K562 (cell line): Measurements from ENCODE around the gene TRIO. TPM values are rescaled to one million over a fixed set of nuclear protein-coding genes. Genes with fewer than 3 reads are reported as not detected.

Experiments
- ATAC-seq: fragments of 200-7000 bp; cut with Tn5 transposase; 3 replicates; pipeline ENCODE4 v1.9.1; 2020; ENCODE audit warnings: moderate library complexity
- BruUV-seq: library from RNA; stranded (reverse); fragments of 400-500 nt; replicated peaks from 2 replicates; lab custom pipeline; 2021; lab: Mats Ljungman, UMichigan
- CTCF ChIA-PET: fragments of 300-600 bp; formaldehyde crosslinking; extraction: SDS; loops from one replicate; lab custom pipeline; 2021; ENCODE audit warnings: low intra/inter-chr PET ratio; lab: Yijun Ruan, JAX
- POLR2A ChIA-PET: fragments of 300-600, 350-650 bp; sonication (Branson Sonifier 250); formaldehyde crosslinking; extraction: SDS; loops from one replicate; lab custom pipeline; 2021; ENCODE audit warnings: antibody characterized with exemption, inconsistent platforms; lab: Yijun Ruan, JAX
- DNase-seq, 4 experiments: peaks; one replicate each; pipeline versions ENCODE4 v3.0.0 to v3.0.0-alpha.2; 2011 to 2018; ENCODE audit warnings: low spot score in 3 of 4, mixed read lengths in 3 of 4; ENCODE audit errors: extremely low read depth in 1 of 4
- FAIRE-seq: peaks from 2 replicates; lab custom pipeline; 2011; peaks lifted over from hg19 to GRCh38; lab: Jason Lieb, UNC
- H2AFZ ChIP-seq: 2 replicates; pipeline ENCODE4 v1.6.0; 2011; ENCODE audit warnings: low read depth, low read length, control low read depth, inconsistent platforms
- H3K27ac ChIP-seq: fragments of 200-600 bp; 3 replicates; pipeline ENCODE4 v1.8.0; 2011; ENCODE audit warnings: low read depth, mild to moderate bottlenecking, control low read depth, inconsistent platforms, low read length, moderate library complexity, mixed read lengths; ENCODE audit errors: extremely low read depth
- H3K27me3 ChIP-seq, 2 experiments: fragments of 300-600 bp in 1 of 2; 2 replicates in 1 of 2; 3 replicates in 1 of 2; pipeline versions ENCODE4 v1.6.0 to v1.8.0; 2011; ENCODE audit warnings: inconsistent platforms in 2 of 2, low read length in 2 of 2, mild to moderate bottlenecking in 1 of 2, mixed read lengths in 1 of 2, moderate library complexity in 1 of 2; ENCODE audit not compliant: control insufficient read depth in 2 of 2, insufficient read depth in 2 of 2
- H3K36me3 ChIP-seq: fragments of 300-600 bp; 3 replicates; pipeline ENCODE4 v1.8.0; 2011; ENCODE audit warnings: mild to moderate bottlenecking, low read length, inconsistent platforms; ENCODE audit not compliant: control insufficient read depth, insufficient read depth
- H3K4me1 ChIP-seq, 2 experiments: fragments of 200-600 bp in 1 of 2; replicated peaks in 1 of 2; 2 replicates in 1 of 2; 3 replicates in 1 of 2; pipeline versions ENCODE4 v1.5.1 to v1.8.0; 2011; ENCODE audit warnings: inconsistent platforms in 2 of 2, low read length in 2 of 2, mild to moderate bottlenecking in 1 of 2, mixed read lengths in 1 of 2, moderate library complexity in 1 of 2; ENCODE audit not compliant: control insufficient read depth in 2 of 2, insufficient read depth in 2 of 2
- H3K4me2 ChIP-seq: 2 replicates; pipeline ENCODE4 v1.6.1; 2011; ENCODE audit warnings: low read length, control low read depth, inconsistent platforms, mixed read lengths; ENCODE audit not compliant: insufficient read depth
- H3K4me3 ChIP-seq: fragments of 200-600 bp; sonication (generic), shearing (Covaris generic); 2 replicates; pipeline ENCODE4 v1.5.1; 2016; ENCODE audit warnings: control low read depth, inconsistent platforms
- H3K79me2 ChIP-seq: fragments of 200-600 bp; 3 replicates; pipeline ENCODE4 v1.8.0; 2011; ENCODE audit warnings: low read length, inconsistent platforms; ENCODE audit not compliant: control insufficient read depth, insufficient read depth
- H3K9ac ChIP-seq, 2 experiments: 2 replicates each; pipeline versions ENCODE4 v1.6.0 to v1.6.1; 2011; ENCODE audit warnings: low read depth in 2 of 2, low read length in 2 of 2, control low read depth in 1 of 2, inconsistent platforms in 1 of 2, mild to moderate bottlenecking in 1 of 2, mixed read lengths in 1 of 2; ENCODE audit not compliant: insufficient read depth in 1 of 2
- H3K9me1 ChIP-seq: one replicate; pipeline ENCODE4 v1.6.0; 2011; ENCODE audit warnings: inconsistent platforms, mild to moderate bottlenecking, low read length, moderate library complexity; ENCODE audit not compliant: control insufficient read depth, insufficient read depth
- H3K9me3 ChIP-seq: replicated peaks from 2 replicates; pipeline ENCODE4 v1.5.1; 2011; ENCODE audit warnings: low read depth, low read length, inconsistent platforms; ENCODE audit not compliant: control insufficient read depth, insufficient read depth
- H4K20me1 ChIP-seq: replicated peaks from 2 replicates; pipeline ENCODE4 v1.6.1; 2011; ENCODE audit warnings: low read length, inconsistent platforms, mixed read lengths; ENCODE audit not compliant: control insufficient read depth, insufficient read depth
- CHD2 ChIP-seq: IDR thresholded peaks from 2 replicates; pipeline ENCODE4 v1.6.1; 2011; ENCODE audit warnings: low read depth, low read length
- E2F4 ChIP-seq: sonication (generic); formaldehyde crosslinking; IDR thresholded peaks from 2 replicates; pipeline ENCODE4 v1.8.0; 2022; ENCODE audit warnings: mild to moderate bottlenecking, low read depth, missing genetic modification reagents
- ETV1 ChIP-seq: fragments of 450-650 bp; conservative IDR thresholded peaks from 2 replicates; pipeline ENCODE4 v1.6.1; 2016; ENCODE audit warnings: missing genetic modification characterization, control low read depth, low read depth, missing compliant biosample characterization
- L3MBTL2 ChIP-seq: fragments of 450-650 bp; IDR thresholded peaks from 2 replicates; pipeline ENCODE4 v1.6.1; 2016; ENCODE audit warnings: mild to moderate bottlenecking, moderate library complexity
- LEF1 ChIP-seq: fragments of 450-650 bp; IDR thresholded peaks from 2 replicates; pipeline ENCODE4 v1.6.1; 2016; ENCODE audit warnings: mild to moderate bottlenecking
- POU5F1 ChIP-seq: fragments of 150-350 bp; IDR thresholded peaks from 2 replicates; pipeline ENCODE4 v1.6.1; 2014; ENCODE audit warnings: borderline replicate concordance, low read length, low read depth, mild to moderate bottlenecking; ENCODE audit not compliant: partially characterized antibody
- SP2 ChIP-seq: IDR thresholded peaks from 2 replicates; pipeline ENCODE4 v1.6.1; 2011; ENCODE audit warnings: mild to moderate bottlenecking, low read depth, low read length, moderate library complexity; ENCODE audit not compliant: poor library complexity, severe bottlenecking; ENCODE audit errors: extremely low read depth
- VEZF1 ChIP-seq: fragments of 200-800 bp; sonication (Bioruptor generic); IDR thresholded peaks from 2 replicates; pipeline ENCODE4 v1.6.1; 2017; ENCODE audit warnings: missing genetic modification characterization, missing compliant biosample characterization
- ZNF583 ChIP-seq: fragments of 250-450 bp; sonication (Bioruptor Pico); IDR thresholded peaks from 2 replicates; pipeline ENCODE4 v1.4.0; 2020
- WGBS: fragments of 100-300 bp; shearing (Covaris generic); methylation state at CpG from one replicate; pipeline ENCODE4 v1.1.6; 2016; ENCODE audit warnings: low coverage, mixed read lengths; ENCODE audit not compliant: insufficient coverage; ENCODE audit errors: missing lambda C conversion rate; 5-methylcytosine and 5-hydroxymethylcytosine counted together
- in situ Hi-C: fragments of 300-500 bp; cut with MboI; formaldehyde crosslinking; loops from 4 replicates; pipeline ENCODE4 v1.15.0; 2018; ENCODE audit warnings: inconsistent platforms, mixed read lengths
- intact Hi-C: fragments of 100-400 bp; cut with micrococcal nuclease; formaldehyde crosslinking; loops from 2 replicates; pipeline ENCODE4 v1.14.2; 2022
- polyA plus RNA-seq, 8 experiments: library from polyadenylated mRNA; depleted of rRNA in 4 of 8; stranded (reverse) in 5 of 8; unstranded in 3 of 8; fragments of >200 nt; fragmentation: Nextera tagmentation in 2 of 8; fragmentation: Illumina TruSeq in 1 of 8; extraction: Ambion mirVana in 2 of 8; extraction: Trizol in 1 of 8; gene quantifications; 2 replicates each; pipeline versions ENCODE4 v1.2.1 to v1.2.3, GENCODE V29; 2011 to 2014; ENCODE audit warnings: inconsistent platforms in 1 of 8, missing spikeins in 1 of 8
- total RNA-seq, 7 experiments: library from RNA; depleted of rRNA in 6 of 7; stranded (reverse); fragments of >200 nt in 6 of 7; fragmentation: Illumina TruSeq in 2 of 7; extraction: Trizol in 2 of 7; gene quantifications; 2 replicates each; pipeline versions ENCODE4 v1.2.1 to v1.2.3, GENCODE V29; 2011 to 2021; ENCODE audit warnings: low replicate concordance in 1 of 7
- TF ChIP-seq, protein P1 (sequence below): sonication (generic); formaldehyde crosslinking; IDR thresholded peaks from 2 replicates; pipeline ENCODE4 v1.8.1; 2022; ENCODE audit warnings: missing genetic modification reagents
- TF ChIP-seq, protein P2 (sequence below): fragments of 450-650 bp; IDR thresholded peaks from 2 replicates; pipeline ENCODE4 v1.6.1; 2018; ENCODE audit not compliant: partially characterized antibody
- TF ChIP-seq, protein P3 (sequence below): fragments of 450-650 bp; formaldehyde crosslinking; IDR thresholded peaks from 2 replicates; pipeline ENCODE4 v1.4.0; 2020; ENCODE audit warnings: mild to moderate bottlenecking, moderate library complexity

Gene TRIO
- total and polyA plus RNA-seq, 9 of the 15 experiments (the other 6 are each of a cell fraction or from before 2014, with no cell fraction given) = 0.24 to 5.0 (median 1.1) TPM

- CTCF ChIA-PET = no interaction called here
- H3K9me1 ChIP-seq = no peaks in the 10 kb centered on the region
- TF ChIP-seq CHD2 (no peak), ETV1 (no peak), POU5F1 (no peak), E2F4 (no peak), LEF1 (no peak), VEZF1 (CRISPR knock-in tag) (no peak), L3MBTL2 (no peak), SP2 (no peak), ZNF583 (CRISPR knock-in tag) (no peak)
- TF ChIP-seq, protein P1, sequence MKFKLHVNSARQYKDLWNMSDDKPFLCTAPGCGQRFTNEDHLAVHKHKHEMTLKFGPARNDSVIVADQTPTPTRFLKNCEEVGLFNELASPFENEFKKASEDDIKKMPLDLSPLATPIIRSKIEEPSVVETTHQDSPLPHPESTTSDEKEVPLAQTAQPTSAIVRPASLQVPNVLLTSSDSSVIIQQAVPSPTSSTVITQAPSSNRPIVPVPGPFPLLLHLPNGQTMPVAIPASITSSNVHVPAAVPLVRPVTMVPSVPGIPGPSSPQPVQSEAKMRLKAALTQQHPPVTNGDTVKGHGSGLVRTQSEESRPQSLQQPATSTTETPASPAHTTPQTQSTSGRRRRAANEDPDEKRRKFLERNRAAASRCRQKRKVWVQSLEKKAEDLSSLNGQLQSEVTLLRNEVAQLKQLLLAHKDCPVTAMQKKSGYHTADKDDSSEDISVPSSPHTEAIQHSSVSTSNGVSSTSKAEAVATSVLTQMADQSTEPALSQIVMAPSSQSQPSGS (CRISPR knock-in tag) = no peak
- TF ChIP-seq, protein P2, sequence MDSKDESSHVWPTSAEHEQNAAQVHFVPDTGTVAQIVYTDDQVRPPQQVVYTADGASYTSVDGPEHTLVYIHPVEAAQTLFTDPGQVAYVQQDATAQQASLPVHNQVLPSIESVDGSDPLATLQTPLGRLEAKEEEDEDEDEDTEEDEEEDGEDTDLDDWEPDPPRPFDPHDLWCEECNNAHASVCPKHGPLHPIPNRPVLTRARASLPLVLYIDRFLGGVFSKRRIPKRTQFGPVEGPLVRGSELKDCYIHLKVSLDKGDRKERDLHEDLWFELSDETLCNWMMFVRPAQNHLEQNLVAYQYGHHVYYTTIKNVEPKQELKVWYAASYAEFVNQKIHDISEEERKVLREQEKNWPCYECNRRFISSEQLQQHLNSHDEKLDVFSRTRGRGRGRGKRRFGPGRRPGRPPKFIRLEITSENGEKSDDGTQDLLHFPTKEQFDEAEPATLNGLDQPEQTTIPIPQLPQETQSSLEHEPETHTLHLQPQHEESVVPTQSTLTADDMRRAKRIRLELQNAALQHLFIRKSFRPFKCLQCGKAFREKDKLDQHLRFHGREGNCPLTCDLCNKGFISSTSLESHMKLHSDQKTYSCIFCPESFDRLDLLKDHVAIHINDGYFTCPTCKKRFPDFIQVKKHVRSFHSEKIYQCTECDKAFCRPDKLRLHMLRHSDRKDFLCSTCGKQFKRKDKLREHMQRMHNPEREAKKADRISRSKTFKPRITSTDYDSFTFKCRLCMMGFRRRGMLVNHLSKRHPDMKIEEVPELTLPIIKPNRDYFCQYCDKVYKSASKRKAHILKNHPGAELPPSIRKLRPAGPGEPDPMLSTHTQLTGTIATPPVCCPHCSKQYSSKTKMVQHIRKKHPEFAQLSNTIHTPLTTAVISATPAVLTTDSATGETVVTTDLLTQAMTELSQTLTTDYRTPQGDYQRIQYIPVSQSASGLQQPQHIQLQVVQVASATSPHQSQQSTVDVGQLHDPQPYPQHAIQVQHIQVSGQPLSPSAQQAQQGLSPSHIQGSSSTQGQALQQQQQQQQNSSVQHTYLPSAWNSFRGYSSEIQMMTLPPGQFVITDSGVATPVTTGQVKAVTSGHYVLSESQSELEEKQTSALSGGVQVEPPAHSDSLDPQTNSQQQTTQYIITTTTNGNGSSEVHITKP = no peak
- TF ChIP-seq, protein P3, sequence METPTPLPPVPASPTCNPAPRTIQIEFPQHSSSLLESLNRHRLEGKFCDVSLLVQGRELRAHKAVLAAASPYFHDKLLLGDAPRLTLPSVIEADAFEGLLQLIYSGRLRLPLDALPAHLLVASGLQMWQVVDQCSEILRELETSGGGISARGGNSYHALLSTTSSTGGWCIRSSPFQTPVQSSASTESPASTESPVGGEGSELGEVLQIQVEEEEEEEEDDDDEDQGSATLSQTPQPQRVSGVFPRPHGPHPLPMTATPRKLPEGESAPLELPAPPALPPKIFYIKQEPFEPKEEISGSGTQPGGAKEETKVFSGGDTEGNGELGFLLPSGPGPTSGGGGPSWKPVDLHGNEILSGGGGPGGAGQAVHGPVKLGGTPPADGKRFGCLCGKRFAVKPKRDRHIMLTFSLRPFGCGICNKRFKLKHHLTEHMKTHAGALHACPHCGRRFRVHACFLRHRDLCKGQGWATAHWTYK = no peak
These were observed 38.3 kb downstream of the TRIO start for GRCh38 chr5:14181299-14181968.

More at GRCh38 chr5:14181299-14181968, 38.3 kb downstream of the TRIO start:
- H3K27ac ChIP-seq = no peak overlapping the region
- H2AFZ ChIP-seq = no peak overlapping the region
- in situ Hi-C loops (no loop called here), intact Hi-C loops (no loop called here)
- no peaks in the 10 kb centered on the region for H3K79me2 ChIP-seq
- WGBS = 0% methylated on average over 11 of the region's 11 CpGs
- FAIRE-seq = no peak
- H3K4me3 ChIP-seq = no peak overlapping the region
- no peak for DNase-seq
- H3K4me1 ChIP-seq = peaks cover 0 to under 1% of the 10 kb centered on the region in 2 experiments; a peak in 1 of 5 replicates
- no peaks in the 10 kb centered on the region for H3K9me3 ChIP-seq
- H3K36me3 ChIP-seq = no peaks in the 10 kb centered on the region
- no peak overlapping the region for H3K4me2 ChIP-seq
- 0 out of 2 replicates have a peak, but pooled peaks cover 3% of the 10 kb centered on the region for H4K20me1 ChIP-seq
- ATAC-seq = no peak
- no TSS peak for BruUV-seq
- H3K27me3 ChIP-seq = peaks cover 12 to 23% of the 10 kb centered on the region in 2 experiments; a peak in 3 of 5 replicates
- POLR2A ChIA-PET = no interaction called here
- no peak overlapping the region for H3K9ac ChIP-seq
